ENCODE data around the gene SLC39A7. TPM values are rescaled to one million over a fixed set of nuclear protein-coding genes. Genes with fewer than 3 reads are reported as not detected.

The SLC39A7 gene
- total and polyA plus RNA-seq, 2 of the 13 experiments (the other 11 are each of a cell fraction or from before 2014, with no cell fraction given): 142 to 229 TPM

DNA sequence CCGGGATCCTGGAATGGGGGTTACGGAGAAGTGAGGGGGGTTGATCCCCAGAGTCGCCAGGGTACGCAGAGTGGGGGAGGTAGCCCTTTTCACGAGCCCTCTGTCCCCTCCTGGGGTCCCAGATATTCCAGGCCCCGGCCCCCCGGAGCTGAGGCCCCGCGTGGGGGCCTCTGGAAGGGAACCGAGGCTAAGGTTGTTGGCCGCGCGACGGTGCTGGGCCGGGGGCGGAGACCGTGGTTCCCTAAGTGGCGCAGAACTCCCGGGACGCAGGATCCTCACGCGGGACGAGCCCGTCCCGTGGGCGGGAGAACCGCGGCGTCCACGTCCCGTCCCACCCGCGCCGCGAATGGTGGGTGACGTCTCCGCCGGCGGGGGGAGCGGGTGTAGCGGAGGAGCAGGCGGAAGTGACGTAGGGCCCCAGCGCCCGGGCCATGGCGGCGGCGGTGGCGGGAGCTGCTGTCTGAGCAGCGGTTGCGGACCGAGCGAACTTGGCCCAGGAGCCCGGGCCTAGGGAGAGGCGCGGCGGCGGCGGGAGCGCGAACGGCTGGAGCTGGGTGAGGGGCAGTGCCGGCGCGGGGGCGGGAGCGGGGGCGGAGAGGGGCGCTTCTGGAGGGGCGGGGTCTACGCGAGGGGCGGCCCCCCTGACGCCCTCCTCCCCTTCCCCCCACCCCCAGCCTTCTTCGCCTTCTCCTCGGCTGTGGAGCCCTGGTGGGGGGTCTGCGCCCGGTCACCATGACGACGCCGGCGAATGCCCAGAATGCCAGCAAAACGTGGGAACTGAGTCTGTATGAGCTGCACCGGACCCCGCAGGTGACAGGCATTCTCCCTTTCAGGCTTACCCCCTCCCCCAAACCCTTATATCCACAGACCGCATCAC, 7.7 kb downstream of the SLC39A7 start, which contains the start of gene RING1 (continued):
- TF ChIP-seq ZNF383 (CRISPR knock-in tag; IDR thresholded peaks at IDR 0.05; ENCODE audit: borderline replicate concordance) (0 out of 2 replicates have a peak, but pooled peaks have one; percentile 50), TEAD2 (CRISPR knock-in tag; IDR thresholded peaks at IDR 0.05) (no peak), HOXA9 (CRISPR knock-in tag; IDR thresholded peaks at IDR 0.05; ENCODE audit: borderline replicate concordance) (peak; percentile 76), FOXJ3 (CRISPR knock-in tag; IDR thresholded peaks at IDR 0.05; ENCODE audit: borderline replicate concordance) (no peak), POLR2G (IDR thresholded peaks at IDR 0.05; ENCODE audit: low read depth, low read length) (peak; percentile 95), HNRNPUL1 (IDR thresholded peaks at IDR 0.05; ENCODE audit: low read depth, low read length) (0 out of 2 replicates have a peak, but pooled peaks have one; percentile 38), ZC3H13 (CRISPR knock-in tag; IDR thresholded peaks at IDR 0.05) (peak; percentile 62; the same call in 1 of the 2 replicates), CENPX (CRISPR knock-in tag; IDR thresholded peaks at IDR 0.05) (no peak), AGO1 (IDR thresholded peaks at IDR 0.05; ENCODE audit: low read depth, low read length, poor library complexity, severe bottlenecking) (peak; percentile 87)
- TF ChIP-seq, protein P1, sequence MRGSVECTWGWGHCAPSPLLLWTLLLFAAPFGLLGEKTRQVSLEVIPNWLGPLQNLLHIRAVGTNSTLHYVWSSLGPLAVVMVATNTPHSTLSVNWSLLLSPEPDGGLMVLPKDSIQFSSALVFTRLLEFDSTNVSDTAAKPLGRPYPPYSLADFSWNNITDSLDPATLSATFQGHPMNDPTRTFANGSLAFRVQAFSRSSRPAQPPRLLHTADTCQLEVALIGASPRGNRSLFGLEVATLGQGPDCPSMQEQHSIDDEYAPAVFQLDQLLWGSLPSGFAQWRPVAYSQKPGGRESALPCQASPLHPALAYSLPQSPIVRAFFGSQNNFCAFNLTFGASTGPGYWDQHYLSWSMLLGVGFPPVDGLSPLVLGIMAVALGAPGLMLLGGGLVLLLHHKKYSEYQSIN (CRISPR knock-in tag; IDR thresholded peaks at IDR 0.05; ENCODE audit: borderline replicate concordance): no peak
- TF ChIP-seq, protein P2, sequence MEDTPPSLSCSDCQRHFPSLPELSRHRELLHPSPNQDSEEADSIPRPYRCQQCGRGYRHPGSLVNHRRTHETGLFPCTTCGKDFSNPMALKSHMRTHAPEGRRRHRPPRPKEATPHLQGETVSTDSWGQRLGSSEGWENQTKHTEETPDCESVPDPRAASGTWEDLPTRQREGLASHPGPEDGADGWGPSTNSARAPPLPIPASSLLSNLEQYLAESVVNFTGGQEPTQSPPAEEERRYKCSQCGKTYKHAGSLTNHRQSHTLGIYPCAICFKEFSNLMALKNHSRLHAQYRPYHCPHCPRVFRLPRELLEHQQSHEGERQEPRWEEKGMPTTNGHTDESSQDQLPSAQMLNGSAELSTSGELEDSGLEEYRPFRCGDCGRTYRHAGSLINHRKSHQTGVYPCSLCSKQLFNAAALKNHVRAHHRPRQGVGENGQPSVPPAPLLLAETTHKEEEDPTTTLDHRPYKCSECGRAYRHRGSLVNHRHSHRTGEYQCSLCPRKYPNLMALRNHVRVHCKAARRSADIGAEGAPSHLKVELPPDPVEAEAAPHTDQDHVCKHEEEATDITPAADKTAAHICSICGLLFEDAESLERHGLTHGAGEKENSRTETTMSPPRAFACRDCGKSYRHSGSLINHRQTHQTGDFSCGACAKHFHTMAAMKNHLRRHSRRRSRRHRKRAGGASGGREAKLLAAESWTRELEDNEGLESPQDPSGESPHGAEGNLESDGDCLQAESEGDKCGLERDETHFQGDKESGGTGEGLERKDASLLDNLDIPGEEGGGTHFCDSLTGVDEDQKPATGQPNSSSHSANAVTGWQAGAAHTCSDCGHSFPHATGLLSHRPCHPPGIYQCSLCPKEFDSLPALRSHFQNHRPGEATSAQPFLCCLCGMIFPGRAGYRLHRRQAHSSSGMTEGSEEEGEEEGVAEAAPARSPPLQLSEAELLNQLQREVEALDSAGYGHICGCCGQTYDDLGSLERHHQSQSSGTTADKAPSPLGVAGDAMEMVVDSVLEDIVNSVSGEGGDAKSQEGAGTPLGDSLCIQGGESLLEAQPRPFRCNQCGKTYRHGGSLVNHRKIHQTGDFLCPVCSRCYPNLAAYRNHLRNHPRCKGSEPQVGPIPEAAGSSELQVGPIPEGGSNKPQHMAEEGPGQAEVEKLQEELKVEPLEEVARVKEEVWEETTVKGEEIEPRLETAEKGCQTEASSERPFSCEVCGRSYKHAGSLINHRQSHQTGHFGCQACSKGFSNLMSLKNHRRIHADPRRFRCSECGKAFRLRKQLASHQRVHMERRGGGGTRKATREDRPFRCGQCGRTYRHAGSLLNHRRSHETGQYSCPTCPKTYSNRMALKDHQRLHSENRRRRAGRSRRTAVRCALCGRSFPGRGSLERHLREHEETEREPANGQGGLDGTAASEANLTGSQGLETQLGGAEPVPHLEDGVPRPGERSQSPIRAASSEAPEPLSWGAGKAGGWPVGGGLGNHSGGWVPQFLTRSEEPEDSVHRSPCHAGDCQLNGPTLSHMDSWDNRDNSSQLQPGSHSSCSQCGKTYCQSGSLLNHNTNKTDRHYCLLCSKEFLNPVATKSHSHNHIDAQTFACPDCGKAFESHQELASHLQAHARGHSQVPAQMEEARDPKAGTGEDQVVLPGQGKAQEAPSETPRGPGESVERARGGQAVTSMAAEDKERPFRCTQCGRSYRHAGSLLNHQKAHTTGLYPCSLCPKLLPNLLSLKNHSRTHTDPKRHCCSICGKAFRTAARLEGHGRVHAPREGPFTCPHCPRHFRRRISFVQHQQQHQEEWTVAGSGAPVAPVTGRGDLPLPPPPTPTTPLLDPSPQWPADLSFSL (CRISPR knock-in tag; IDR thresholded peaks at IDR 0.05): no peak
- TF ChIP-seq, protein P3, sequence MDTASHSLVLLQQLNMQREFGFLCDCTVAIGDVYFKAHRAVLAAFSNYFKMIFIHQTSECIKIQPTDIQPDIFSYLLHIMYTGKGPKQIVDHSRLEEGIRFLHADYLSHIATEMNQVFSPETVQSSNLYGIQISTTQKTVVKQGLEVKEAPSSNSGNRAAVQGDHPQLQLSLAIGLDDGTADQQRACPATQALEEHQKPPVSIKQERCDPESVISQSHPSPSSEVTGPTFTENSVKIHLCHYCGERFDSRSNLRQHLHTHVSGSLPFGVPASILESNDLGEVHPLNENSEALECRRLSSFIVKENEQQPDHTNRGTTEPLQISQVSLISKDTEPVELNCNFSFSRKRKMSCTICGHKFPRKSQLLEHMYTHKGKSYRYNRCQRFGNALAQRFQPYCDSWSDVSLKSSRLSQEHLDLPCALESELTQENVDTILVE (CRISPR knock-in tag; IDR thresholded peaks at IDR 0.05): peak; percentile 61
- TF ChIP-seq, protein P4, sequence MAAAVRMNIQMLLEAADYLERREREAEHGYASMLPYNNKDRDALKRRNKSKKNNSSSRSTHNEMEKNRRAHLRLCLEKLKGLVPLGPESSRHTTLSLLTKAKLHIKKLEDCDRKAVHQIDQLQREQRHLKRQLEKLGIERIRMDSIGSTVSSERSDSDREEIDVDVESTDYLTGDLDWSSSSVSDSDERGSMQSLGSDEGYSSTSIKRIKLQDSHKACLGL (CRISPR knock-in tag; IDR thresholded peaks at IDR 0.05): peak; percentile 92
- TF ChIP-seq, protein P5, sequence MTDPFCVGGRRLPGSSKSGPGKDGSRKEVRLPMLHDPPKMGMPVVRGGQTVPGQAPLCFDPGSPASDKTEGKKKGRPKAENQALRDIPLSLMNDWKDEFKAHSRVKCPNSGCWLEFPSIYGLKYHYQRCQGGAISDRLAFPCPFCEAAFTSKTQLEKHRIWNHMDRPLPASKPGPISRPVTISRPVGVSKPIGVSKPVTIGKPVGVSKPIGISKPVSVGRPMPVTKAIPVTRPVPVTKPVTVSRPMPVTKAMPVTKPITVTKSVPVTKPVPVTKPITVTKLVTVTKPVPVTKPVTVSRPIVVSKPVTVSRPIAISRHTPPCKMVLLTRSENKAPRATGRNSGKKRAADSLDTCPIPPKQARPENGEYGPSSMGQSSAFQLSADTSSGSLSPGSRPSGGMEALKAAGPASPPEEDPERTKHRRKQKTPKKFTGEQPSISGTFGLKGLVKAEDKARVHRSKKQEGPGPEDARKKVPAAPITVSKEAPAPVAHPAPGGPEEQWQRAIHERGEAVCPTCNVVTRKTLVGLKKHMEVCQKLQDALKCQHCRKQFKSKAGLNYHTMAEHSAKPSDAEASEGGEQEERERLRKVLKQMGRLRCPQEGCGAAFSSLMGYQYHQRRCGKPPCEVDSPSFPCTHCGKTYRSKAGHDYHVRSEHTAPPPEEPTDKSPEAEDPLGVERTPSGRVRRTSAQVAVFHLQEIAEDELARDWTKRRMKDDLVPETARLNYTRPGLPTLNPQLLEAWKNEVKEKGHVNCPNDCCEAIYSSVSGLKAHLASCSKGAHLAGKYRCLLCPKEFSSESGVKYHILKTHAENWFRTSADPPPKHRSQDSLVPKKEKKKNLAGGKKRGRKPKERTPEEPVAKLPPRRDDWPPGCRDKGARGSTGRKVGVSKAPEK (CRISPR knock-in tag; IDR thresholded peaks at IDR 0.05; ENCODE audit: borderline replicate concordance): peak; percentile 80; the same call in 1 of the 2 replicates
